H9 (cell line): ENCODE results near the gene MAPK8IP3. TPM values are rescaled to one million over a fixed set of nuclear protein-coding genes. Genes with fewer than 3 reads are reported as not detected.

Experiments used
- DNase-seq: peaks from one replicate; pipeline ENCODE4 v3.0.0-alpha.2; 2017
- H2AFZ ChIP-seq: one replicate; pipeline ENCODE4 v1.6.1; 2013; ENCODE audit warnings: mild to moderate bottlenecking, low read length, control low read depth, moderate library complexity
- H2AK5ac ChIP-seq: 2 replicates; pipeline ENCODE4 v1.6.1; 2013; ENCODE audit warnings: low read length, control low read depth, mixed read lengths; ENCODE audit not compliant: insufficient read length
- H2BK120ac ChIP-seq: one replicate; pipeline ENCODE4 v1.6.1; 2013; ENCODE audit warnings: low read depth, mild to moderate bottlenecking, low read length, control low read depth, inconsistent platforms; ENCODE audit not compliant: poor library complexity, severe bottlenecking
- H2BK12ac ChIP-seq: 2 replicates; pipeline ENCODE4 v1.6.1; 2013; ENCODE audit warnings: low read length, control low read depth, mixed read lengths, low read depth; ENCODE audit not compliant: insufficient read length
- H2BK15ac ChIP-seq: 2 replicates; pipeline ENCODE4 v1.6.1; 2013; ENCODE audit warnings: low read depth, low read length, control low read depth
- H2BK20ac ChIP-seq: one replicate; pipeline ENCODE4 v1.6.1; 2013; ENCODE audit warnings: low read depth, mild to moderate bottlenecking, low read length, control low read depth, inconsistent platforms; ENCODE audit not compliant: poor library complexity, severe bottlenecking
- H2BK5ac ChIP-seq: 2 replicates; pipeline ENCODE4 v1.6.1; 2013; ENCODE audit warnings: low read length, control low read depth, mixed read lengths; ENCODE audit not compliant: insufficient read length
- H3K14ac ChIP-seq: 2 replicates; pipeline ENCODE4 v1.6.1; 2013; ENCODE audit warnings: low read length, control low read depth; ENCODE audit not compliant: insufficient read depth
- H3K18ac ChIP-seq: 2 replicates; pipeline ENCODE4 v1.6.1; 2013; ENCODE audit warnings: low read depth, mild to moderate bottlenecking, mixed read lengths, low read length, control low read depth; ENCODE audit not compliant: insufficient read length
- H3K23ac ChIP-seq: 2 replicates; pipeline ENCODE4 v1.6.1; 2013; ENCODE audit warnings: low read length, control low read depth, mixed read lengths, low read depth; ENCODE audit not compliant: insufficient read length
- H3K23me2 ChIP-seq: 2 replicates; pipeline ENCODE4 v1.6.1; 2013; ENCODE audit warnings: low read depth, mild to moderate bottlenecking, mixed read lengths, low read length, control low read depth; ENCODE audit not compliant: insufficient read length, poor library complexity, severe bottlenecking
- H3K27ac ChIP-seq: 2 replicates; pipeline ENCODE4 v1.5.1; 2013; ENCODE audit warnings: low read length, control low read depth, mixed read lengths, low read depth; ENCODE audit not compliant: insufficient read length
- H3K27me3 ChIP-seq: 2 replicates; pipeline ENCODE4 v1.6.1; 2013; ENCODE audit warnings: low read length, control low read depth, inconsistent platforms; ENCODE audit not compliant: insufficient read depth
- H3K4ac ChIP-seq: 2 replicates; pipeline ENCODE4 v1.6.1; 2013; ENCODE audit warnings: low read depth, mild to moderate bottlenecking, control low read depth, inconsistent platforms, low read length, moderate library complexity
- H3K4me1 ChIP-seq: 2 replicates; pipeline ENCODE4 v1.6.1; 2013; ENCODE audit warnings: low read length, control low read depth, inconsistent platforms; ENCODE audit not compliant: insufficient read depth
- H3K4me2 ChIP-seq: 2 replicates; pipeline ENCODE4 v1.6.1; 2013; ENCODE audit warnings: low read length, control low read depth, mixed read lengths; ENCODE audit not compliant: insufficient read length, insufficient read depth
- H3K56ac ChIP-seq: 2 replicates; pipeline ENCODE4 v1.6.1; 2013; ENCODE audit warnings: low read depth, mild to moderate bottlenecking, mixed read lengths, low read length, control low read depth; ENCODE audit not compliant: insufficient read length
- H3K79me1 ChIP-seq: 2 replicates; pipeline ENCODE4 v1.6.1; 2013; ENCODE audit warnings: low read depth, mild to moderate bottlenecking, moderate library complexity, low read length, control low read depth, inconsistent platforms; ENCODE audit not compliant: insufficient read depth, poor library complexity, severe bottlenecking
- H3K79me2 ChIP-seq: 2 replicates; pipeline ENCODE4 v1.6.1; 2013; ENCODE audit warnings: low read length, control low read depth, inconsistent platforms; ENCODE audit not compliant: insufficient read depth
- H3K9ac ChIP-seq: 2 replicates; pipeline ENCODE4 v1.6.1; 2013; ENCODE audit warnings: low read length, control low read depth, mixed read lengths; ENCODE audit not compliant: insufficient read length; ENCODE audit errors: extremely low read depth
- H3K9me3 ChIP-seq: one replicate; pipeline ENCODE4 v1.6.1; 2013; ENCODE audit warnings: low read depth, low read length, inconsistent platforms; ENCODE audit not compliant: control insufficient read depth
- H3T11ph ChIP-seq: one replicate; pipeline ENCODE4 v1.6.1; 2013; ENCODE audit warnings: mild to moderate bottlenecking, low read length, control low read depth, inconsistent platforms
- H4K20me1 ChIP-seq: one replicate; pipeline ENCODE4 v1.6.1; 2013; ENCODE audit not compliant: control insufficient read depth, insufficient read length, insufficient read depth
- H4K5ac ChIP-seq: 2 replicates; pipeline ENCODE4 v1.6.1; 2013; ENCODE audit warnings: low read depth, mild to moderate bottlenecking, mixed read lengths, low read length, control low read depth; ENCODE audit not compliant: insufficient read length
- H4K8ac ChIP-seq: replicated peaks from 2 replicates; pipeline ENCODE4 v1.6.1; 2013; ENCODE audit warnings: low read length, control low read depth, mixed read lengths, low read depth; ENCODE audit not compliant: insufficient read length
- H4K91ac ChIP-seq: 2 replicates; pipeline ENCODE4 v1.6.1; 2013; ENCODE audit warnings: low read depth, mild to moderate bottlenecking, moderate library complexity, mixed read lengths, low read length, control low read depth; ENCODE audit not compliant: insufficient read length
- H3K27ac Mint-ChIP-seq, 3 experiments: 2 replicates in 2 of 3; 3 replicates in 1 of 3; pipeline ENCODE4 v1.8.0; 2020 to 2021; ENCODE audit warnings: mixed read lengths in 3 of 3, mild to moderate bottlenecking in 1 of 3, moderate library complexity in 1 of 3
- H3K27me3 Mint-ChIP-seq: 2 replicates; pipeline ENCODE4 v1.8.0; 2021; ENCODE audit warnings: low read depth, mild to moderate bottlenecking, moderate library complexity, mixed read lengths
- H3K36me3 Mint-ChIP-seq, 3 experiments: 2 replicates in 2 of 3; 3 replicates in 1 of 3; pipeline ENCODE4 v1.8.0; 2020 to 2021; ENCODE audit warnings: low read depth in 3 of 3, mixed read lengths in 3 of 3; ENCODE audit not compliant: insufficient read depth in 1 of 3
- H3K4me1 Mint-ChIP-seq, 2 experiments: 2 replicates each; pipeline ENCODE4 v1.8.0; 2020; ENCODE audit warnings: mixed read lengths in 2 of 2
- H3K4me3 Mint-ChIP-seq, 2 experiments: 2 replicates in 1 of 2; 3 replicates in 1 of 2; pipeline ENCODE4 v1.8.0; 2020 to 2021; ENCODE audit warnings: mild to moderate bottlenecking in 2 of 2, mixed read lengths in 2 of 2, moderate library complexity in 1 of 2
- H3K9me3 Mint-ChIP-seq, 2 experiments: 2 replicates in 1 of 2; 3 replicates in 1 of 2; pipeline ENCODE4 v1.8.0; 2020; ENCODE audit warnings: mild to moderate bottlenecking in 2 of 2, mixed read lengths in 2 of 2, moderate library complexity in 1 of 2
- CTCF ChIP-seq: fragments of 200-600 bp; sonication (generic); conservative IDR thresholded peaks from 3 replicates; pipeline ENCODE4 v1.8.0; 2021; ENCODE audit warnings: antibody characterized with exemption, mild to moderate bottlenecking
- WGBS: extraction: QIAGEN DNeasy Blood & Tissue Kit; methylation state at CpG from one replicate; pipeline ENCODE4 v1.1.7; 2013; ENCODE audit warnings: missing lambda C conversion rate, low lambda C conversion rate, mixed read lengths; ENCODE audit not compliant: insufficient read length; ENCODE audit errors: extremely low coverage; 5-methylcytosine and 5-hydroxymethylcytosine counted together
- total RNA-seq: library from RNA; stranded (reverse); gene quantifications from 2 replicates; pipeline ENCODE4 v1.2.1, GENCODE V29; 2021

The MAPK8IP3 gene
- total RNA-seq, 1 experiment from 2014 or later: 51.3 TPM

GRCh38 chr16:1794221-1794871 is 88.4 kb downstream of the MAPK8IP3 start:
- Mint-ChIP-seq H3K27me3 (no peaks in the 10 kb centered on the region), H3K4me3 (no peak overlapping the region; a peak in 2 of 5 replicates), H3K36me3 (peaks cover 11 to 20% (median 15%) of the 10 kb centered on the region in 3 experiments), H3K4me1 (no peaks in the 10 kb centered on the region), H3K27ac (no peak overlapping the region), H3K9me3 (peaks cover 25 to 27% of the 10 kb centered on the region in 2 experiments)
- Histone ChIP-seq H3K9ac (no peak overlapping the region), H3K23ac (no peak overlapping the region), H2BK120ac (no peak overlapping the region), H3K27me3 (no peaks in the 10 kb centered on the region), H3K18ac (no peak overlapping the region), H2BK15ac (no peak overlapping the region), H4K8ac (no peak overlapping the region), H2BK20ac (no peak overlapping the region), H2BK5ac (no peak overlapping the region), H4K20me1 (no peaks in the 10 kb centered on the region), H2AFZ (no peak overlapping the region), H3K9me3 (no peaks in the 10 kb centered on the region), H3K79me1 (no peaks in the 10 kb centered on the region), H2AK5ac (no peak overlapping the region), H3T11ph (no peak overlapping the region), H3K4me2 (no peak overlapping the region), H3K4ac (no peak overlapping the region), H3K56ac (no peak overlapping the region), H3K27ac (no peak overlapping the region), H4K5ac (no peak overlapping the region), H4K91ac (no peak overlapping the region), H3K79me2 (no peaks in the 10 kb centered on the region), H3K14ac (no peak overlapping the region), H3K23me2 (no peaks in the 10 kb centered on the region), H3K4me1 (no peaks in the 10 kb centered on the region), H2BK12ac (no peak overlapping the region)
- DNase-seq: peak; percentile 28
- TF ChIP-seq CTCF: no peak
- WGBS: no CpG with 5 or more reads among the region's 18 CpGs
